Lower lobe of right lung (tissue), 2 donors: Measurements from ENCODE around the gene ABCA4. TPM values are rescaled to one million over a fixed set of nuclear protein-coding genes. Genes with fewer than 3 reads are reported as not detected.
"Not testable (repeated sequence)": the region's sequence is repeated elsewhere in the genome, so short reads cannot be mapped to it uniquely, and the experiment has no call there.

Source experiments
- ATAC-seq, 2 donors: fragments of 200-7000 bp; cut with Tn5 transposase; one replicate each; pipeline ENCODE4 v1.9.1; 2020 to 2022; ENCODE audit warnings: mild to moderate bottlenecking in 2 of 2, moderate library complexity in 2 of 2
- DNase-seq: peaks from one replicate; pipeline ENCODE4 v3.0.0-alpha.2; 2020
- H3K27ac ChIP-seq: fragments of 200-600 bp; one replicate; pipeline ENCODE4 v1.8.0; 2022
- H3K27me3 ChIP-seq: fragments of 200-600 bp; one replicate; pipeline ENCODE4 v1.8.0; 2022; ENCODE audit warnings: low read depth
- H3K36me3 ChIP-seq: fragments of 200-600 bp; one replicate; pipeline ENCODE4 v1.8.0; 2022; ENCODE audit warnings: mild to moderate bottlenecking
- H3K4me1 ChIP-seq: fragments of 200-600 bp; one replicate; pipeline ENCODE4 v1.8.0; 2022
- H3K4me3 ChIP-seq: fragments of 200-600 bp; one replicate; pipeline ENCODE4 v1.8.0; 2022; ENCODE audit warnings: mild to moderate bottlenecking
- H3K9me3 ChIP-seq: fragments of 200-600 bp; one replicate; pipeline ENCODE4 v1.8.0; 2022
- CTCF ChIP-seq: fragments of 200-600 bp; IDR thresholded peaks from one replicate; pipeline ENCODE4 v1.8.0; 2022; ENCODE audit warnings: antibody characterized with exemption, mild to moderate bottlenecking
- intact Hi-C: fragments of 100-400 bp; cut with DNase I; formaldehyde crosslinking; loops from one replicate; pipeline ENCODE4 v1.11.0; 2022
- total RNA-seq: library from RNA; stranded (reverse); fragmentation: NEBNext Ultra II Directional; extraction: Animal tissue kit (Norgen Biotek cat#: 25700); gene quantifications from one replicate; pipeline ENCODE4 v1.2.1, GENCODE V29; 2021
- donor health status: DM: no; HTN: yes; CAD: no; lungs with severe emphysema.

The ABCA4 gene
- total RNA-seq, 1 donor from 2014 or later, result 1.9 TPM

- H3K4me3 ChIP-seq, result no peak overlapping the region
- no peaks in the 10 kb centered on the region for H3K27me3 ChIP-seq
- no peaks in the 10 kb centered on the region for H3K4me1 ChIP-seq
- no peak overlapping the region for H3K27ac ChIP-seq
- intact Hi-C loops, result no loop called here
- ATAC-seq (no peak), DNase-seq (no peak)
- TF ChIP-seq CTCF, result no peak
- H3K36me3 ChIP-seq, result no peaks in the 10 kb centered on the region
- peaks cover 8% of the 10 kb centered on the region for H3K9me3 ChIP-seq
Measured at GRCh38 chr1:93958032-93958725, 162.8 kb downstream of the ABCA4 start.

GRCh38 chr1:93955765-93956164 lies 165.2 kb downstream of the ABCA4 start:
- no peak for DNase-seq
- peaks cover 8% of the 10 kb centered on the region for H3K9me3 ChIP-seq
- intact Hi-C loops, result no loop called here

GRCh38 chr1:93947002-93947686 lies 173.8 kb downstream of the ABCA4 start:
- H3K4me1 ChIP-seq, H3K9me3 ChIP-seq, H3K27me3 ChIP-seq, ATAC-seq, H3K4me3 ChIP-seq, intact Hi-C loops, H3K27ac ChIP-seq, DNase-seq, H3K36me3 ChIP-seq: not testable (repeated sequence)

More at GRCh38 chr1:93955765-93956164, 165.2 kb downstream of the ABCA4 start:
- Histone ChIP-seq H3K27ac (no peak overlapping the region), H3K27me3 (no peaks in the 10 kb centered on the region), H3K36me3 (no peaks in the 10 kb centered on the region), H3K4me3 (no peak overlapping the region), H3K4me1 (no peaks in the 10 kb centered on the region)
- TF ChIP-seq CTCF, result no peak
- no peak for ATAC-seq

Other genes with a start within 250 kb of the ABCA4 start
- 46.8 TPM for gene DNTTIP2, start 241.9 kb downstream of the ABCA4 start, total RNA-seq
- 16.7 TPM for gene GCLM, start 211.7 kb downstream of the ABCA4 start, total RNA-seq
- gene ARHGAP29, start 116.4 kb upstream of the ABCA4 start, total RNA-seq, result 63.8 TPM